ENCODE measurements around the gene FSD2. TPM values are rescaled to one million over a fixed set of nuclear protein-coding genes. Genes with fewer than 3 reads are reported as not detected.

The FSD2 gene
- total RNA-seq, 1 experiment from 2014 or later: not detected

- no peak overlapping the region for H2BK120ac ChIP-seq (ENCODE audit: low read depth, low read length, poor library complexity, severe bottlenecking)
- H3K56ac ChIP-seq (ENCODE audit: insufficient read length, low read depth, low read length): no peak overlapping the region
- no peak overlapping the region for H3T11ph ChIP-seq (ENCODE audit: low read length)
- H3K79me2 ChIP-seq (ENCODE audit: insufficient read depth, low read length): no peaks in the 10 kb centered on the region
- H3K23me2 ChIP-seq (ENCODE audit: insufficient read length, low read depth, low read length, poor library complexity, severe bottlenecking): no peaks in the 10 kb centered on the region
- H3K14ac ChIP-seq (ENCODE audit: insufficient read depth, low read length): no peak overlapping the region
- H2AK5ac ChIP-seq (ENCODE audit: insufficient read length, low read length): no peak overlapping the region
- H2BK15ac ChIP-seq (ENCODE audit: low read depth, low read length): no peak overlapping the region
- DNase-seq: no peak
- no peak overlapping the region for H2AFZ ChIP-seq (ENCODE audit: low read length)
- H4K5ac ChIP-seq (ENCODE audit: insufficient read length, low read depth, low read length): no peak overlapping the region
- H2BK20ac ChIP-seq (ENCODE audit: low read depth, low read length, poor library complexity, severe bottlenecking): no peak overlapping the region
- no peak overlapping the region for H3K9ac ChIP-seq (ENCODE audit: extremely low read depth, insufficient read length, low read length)
- no peak overlapping the region for H2BK12ac ChIP-seq (ENCODE audit: insufficient read length, low read depth, low read length)
- Mint-ChIP-seq H3K27me3 (ENCODE audit: low read depth) (no peaks in the 10 kb centered on the region), H3K27ac (no peak overlapping the region), H3K9me3 (no peaks in the 10 kb centered on the region), H3K36me3 (ENCODE audit: insufficient read depth in 1 of 3, low read depth in 3 of 3) (peaks cover 0 to 4% (median 0%) of the 10 kb centered on the region in 3 experiments; a peak in 1 of 7 replicates), H3K4me1 (no peaks in the 10 kb centered on the region; a peak in 1 of 4 replicates), H3K4me3 (no peak overlapping the region)
- no peaks in the 10 kb centered on the region for H3K9me3 ChIP-seq (ENCODE audit: control insufficient read depth, low read depth, low read length)
- no peak overlapping the region for H3K4me2 ChIP-seq (ENCODE audit: insufficient read depth, insufficient read length, low read length)
- no peak overlapping the region for H3K27ac ChIP-seq (ENCODE audit: insufficient read length, low read depth, low read length)
- no CpG with 5 or more reads among the region's 2 CpGs for WGBS (ENCODE audit: extremely low coverage, insufficient read length, low lambda C conversion rate)
- no peaks in the 10 kb centered on the region for H3K27me3 ChIP-seq (ENCODE audit: insufficient read depth, low read length)
- no peak overlapping the region for H3K23ac ChIP-seq (ENCODE audit: insufficient read length, low read depth, low read length)
- no peak overlapping the region for H2BK5ac ChIP-seq (ENCODE audit: insufficient read length, low read length)
- H3K79me1 ChIP-seq (ENCODE audit: insufficient read depth, low read depth, low read length, poor library complexity, severe bottlenecking): no peaks in the 10 kb centered on the region
- no peak for TF ChIP-seq CTCF (conservative IDR thresholded peaks at IDR 0.05)
- H3K4ac ChIP-seq (ENCODE audit: low read depth, low read length): no peak overlapping the region
- no peaks in the 10 kb centered on the region for H3K4me1 ChIP-seq (ENCODE audit: insufficient read depth, low read length)
- no peak overlapping the region for H3K18ac ChIP-seq (ENCODE audit: insufficient read length, low read depth, low read length)
- H4K91ac ChIP-seq (ENCODE audit: insufficient read length, low read depth, low read length): no peak overlapping the region
- H4K20me1 ChIP-seq (ENCODE audit: control insufficient read depth, insufficient read depth, insufficient read length): no peaks in the 10 kb centered on the region
- H4K8ac ChIP-seq (replicated peaks; ENCODE audit: insufficient read length, low read depth, low read length): no peak overlapping the region
Measured at GRCh38 chr15:82737975-82738374, 67.9 kb downstream of the FSD2 start.
